Measurements from ENCODE around the gene EGR1.

The EGR1 gene

GRCh38 chr5:138454121-138454520 is 11.2 kb upstream of the EGR1 start:
- no peak for DNase-seq

GRCh38 chr5:138455232-138455930 is 9.9 kb upstream of the EGR1 start:
- DNase-seq = no peak

GRCh38 chr5:138457531-138458275 is 7.6 kb upstream of the EGR1 start:
- no peak for DNase-seq

GRCh38 chr5:138458384-138458783 is 6.9 kb upstream of the EGR1 start:
- DNase-seq = no peak

GRCh38 chr5:138458856-138459255 is 6.4 kb upstream of the EGR1 start:
- DNase-seq = no peak

GRCh38 chr5:138459311-138459933 is 5.9 kb upstream of the EGR1 start:
- no peak for DNase-seq

- no peak for DNase-seq
Observed at GRCh38 chr5:138460032-138460693, 5.1 kb upstream of the EGR1 start.

GRCh38 chr5:138461343-138462125 is 3.7 kb upstream of the EGR1 start:
- DNase-seq = no peak

GRCh38 chr5:138463419-138464007 is 1.8 kb upstream of the EGR1 start:
- no peak for DNase-seq

GRCh38 chr5:138464008-138464387 is 1.3 kb upstream of the EGR1 start:
- DNase-seq = peak; percentile 93

GRCh38 chr5:138464388-138465260 is 655 bp upstream of the EGR1 start:
- DNase-seq = peak; percentile 97

- DNase-seq = no peak
Observed at GRCh38 chr5:138466125-138466899, 1.0 kb downstream of the EGR1 start.

- DNase-seq = no peak
Observed at GRCh38 chr5:138466900-138467710, 1.8 kb downstream of the EGR1 start.

GRCh38 chr5:138467711-138468132 is 2.4 kb downstream of the EGR1 start:
- DNase-seq = no peak

GRCh38 chr5:138468133-138468965 is 3.1 kb downstream of the EGR1 start:
- DNase-seq = no peak

- no peak for DNase-seq
Observed at GRCh38 chr5:138468966-138469539, 3.8 kb downstream of the EGR1 start.

- DNase-seq = no peak
Observed at GRCh38 chr5:138469540-138470321, 4.5 kb downstream of the EGR1 start.

Measured in NCI-H774 (cell line).